GM13977 (cell line): ENCODE results near the gene UGT1A3.
"Not testable (repeated sequence)": the region's sequence is repeated elsewhere in the genome, so short reads cannot be mapped to it uniquely, and the experiment has no call there.

Experiments
- DNase-seq: peaks from one replicate; pipeline ENCODE4 v3.0.0; 2012; ENCODE audit warnings: low spot score
- in situ Hi-C: fragments of 300-500 bp; cut with MboI; formaldehyde crosslinking; loops from one replicate; pipeline ENCODE4 v1.12.0; 2022; ENCODE audit warnings: low sequenced_read_pairs, low pct_unique_long_range_greater_than_20kb, mixed read lengths, inconsistent platforms; ENCODE audit not compliant: unreplicated experiment
- TF ChIP-seq, protein P1 (sequence below): IDR thresholded peaks from 2 replicates; pipeline ENCODE4 v1.5.1; 2012; ENCODE audit warnings: mild to moderate bottlenecking, control low read depth; ENCODE audit not compliant: insufficient read depth; ENCODE audit errors: extremely low read depth, missing control alignments

Gene UGT1A3

DNA sequence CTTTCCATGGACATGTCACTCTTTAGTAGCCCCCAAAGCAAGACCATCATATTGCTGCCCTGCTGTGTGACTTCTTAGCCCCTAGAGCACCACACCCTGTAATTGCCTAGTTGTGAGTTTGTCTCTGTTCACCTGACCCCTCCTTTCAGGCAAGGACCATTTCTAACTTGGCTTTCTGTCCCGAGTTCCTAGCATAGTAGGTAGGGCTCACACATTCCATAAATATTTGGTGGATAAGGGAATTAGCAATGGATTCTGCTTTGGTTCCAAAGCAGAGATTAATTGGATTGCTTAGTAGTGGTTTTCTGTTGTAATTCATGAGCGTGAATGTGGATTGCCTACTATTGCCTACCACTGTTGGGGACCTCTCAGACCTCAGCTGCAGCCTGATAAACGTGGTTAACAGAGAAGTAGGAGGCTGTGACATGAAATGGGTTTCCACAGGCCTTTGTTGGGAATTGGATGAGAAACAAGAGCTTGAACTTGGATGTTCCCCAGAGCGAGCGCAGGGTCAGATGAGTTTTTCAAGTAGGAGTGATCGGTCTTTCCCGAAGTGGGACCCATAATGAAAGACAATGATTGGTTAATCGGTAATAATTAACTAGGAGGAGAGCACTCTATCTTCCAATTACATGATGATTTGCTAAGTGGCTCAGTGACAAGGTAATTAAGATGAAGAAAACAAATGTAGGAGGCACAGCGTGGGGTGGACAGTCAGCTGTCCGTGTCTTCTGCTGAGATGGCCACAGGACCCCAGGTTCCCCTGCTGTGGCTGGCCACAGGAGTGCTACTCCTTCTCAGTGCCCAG is 17.8 kb downstream of the UGT1A3 start:
- TF ChIP-seq, protein P1, sequence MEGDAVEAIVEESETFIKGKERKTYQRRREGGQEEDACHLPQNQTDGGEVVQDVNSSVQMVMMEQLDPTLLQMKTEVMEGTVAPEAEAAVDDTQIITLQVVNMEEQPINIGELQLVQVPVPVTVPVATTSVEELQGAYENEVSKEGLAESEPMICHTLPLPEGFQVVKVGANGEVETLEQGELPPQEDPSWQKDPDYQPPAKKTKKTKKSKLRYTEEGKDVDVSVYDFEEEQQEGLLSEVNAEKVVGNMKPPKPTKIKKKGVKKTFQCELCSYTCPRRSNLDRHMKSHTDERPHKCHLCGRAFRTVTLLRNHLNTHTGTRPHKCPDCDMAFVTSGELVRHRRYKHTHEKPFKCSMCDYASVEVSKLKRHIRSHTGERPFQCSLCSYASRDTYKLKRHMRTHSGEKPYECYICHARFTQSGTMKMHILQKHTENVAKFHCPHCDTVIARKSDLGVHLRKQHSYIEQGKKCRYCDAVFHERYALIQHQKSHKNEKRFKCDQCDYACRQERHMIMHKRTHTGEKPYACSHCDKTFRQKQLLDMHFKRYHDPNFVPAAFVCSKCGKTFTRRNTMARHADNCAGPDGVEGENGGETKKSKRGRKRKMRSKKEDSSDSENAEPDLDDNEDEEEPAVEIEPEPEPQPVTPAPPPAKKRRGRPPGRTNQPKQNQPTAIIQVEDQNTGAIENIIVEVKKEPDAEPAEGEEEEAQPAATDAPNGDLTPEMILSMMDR, result no peak
- DNase-seq, result no peak
- in situ Hi-C loops, result no loop called here

DNA sequence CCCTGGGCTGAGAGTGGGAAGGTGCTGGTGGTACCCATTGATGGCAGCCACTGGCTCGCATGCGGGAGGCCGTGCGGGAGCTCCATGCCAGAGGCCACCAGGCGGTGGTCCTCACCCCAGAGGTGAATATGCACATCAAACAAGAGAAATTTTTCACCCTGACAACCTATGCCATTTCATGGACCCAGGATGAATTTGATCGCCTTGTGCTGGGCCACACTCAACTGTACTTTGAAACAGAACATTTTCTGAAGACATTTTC is 18.4 kb downstream of the UGT1A3 start:
- in situ Hi-C loops, result no loop called here
- DNase-seq, result no peak
- TF ChIP-seq, protein P1, result no peak

- in situ Hi-C loops, result not testable (repeated sequence)
These were observed 21.8 kb downstream of the UGT1A3 start for GRCh38 chr2:233750689-233751088.

DNA sequence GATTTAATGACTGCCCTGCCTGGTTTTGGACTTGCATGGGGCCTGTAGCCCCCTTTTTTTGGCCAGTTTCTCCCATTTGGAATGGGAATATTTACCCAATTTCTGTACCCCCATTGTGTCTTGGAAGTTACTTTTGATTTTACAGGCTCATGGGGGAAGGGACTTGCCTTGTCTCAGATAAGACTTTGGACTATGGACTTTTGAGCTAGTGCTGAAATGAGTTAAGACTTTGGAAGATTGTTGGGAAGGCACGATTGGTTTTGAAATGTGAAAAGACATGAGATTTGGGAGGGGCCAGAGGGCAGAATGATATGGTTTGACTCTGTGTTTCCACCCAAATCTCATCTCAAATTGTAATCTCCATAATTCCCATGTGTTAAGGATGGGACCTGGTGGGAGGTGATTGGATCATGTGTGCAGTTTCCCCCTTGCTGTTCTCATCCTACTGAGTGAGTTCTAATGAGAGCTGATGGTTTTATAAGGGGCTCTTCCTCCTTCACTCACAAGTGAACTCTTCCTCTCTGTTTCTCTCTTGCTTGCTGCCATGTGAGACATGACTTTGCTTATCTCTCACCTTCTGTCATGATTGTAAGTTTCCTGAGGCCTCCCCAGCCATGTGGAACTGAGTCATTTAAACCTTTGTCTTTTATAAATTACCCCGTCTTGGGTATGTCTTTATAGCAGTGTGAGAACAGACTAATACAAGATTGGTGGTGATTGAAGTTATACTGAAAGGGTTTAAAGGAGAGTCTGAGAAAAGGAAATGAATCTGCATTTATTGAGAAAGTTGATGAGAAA is 22.6 kb downstream of the UGT1A3 start:
- in situ Hi-C loops, DNase-seq: not testable (repeated sequence)

More at GRCh38 chr2:233750689-233751088, 21.8 kb downstream of the UGT1A3 start:
- not testable (repeated sequence) for DNase-seq

DNA sequence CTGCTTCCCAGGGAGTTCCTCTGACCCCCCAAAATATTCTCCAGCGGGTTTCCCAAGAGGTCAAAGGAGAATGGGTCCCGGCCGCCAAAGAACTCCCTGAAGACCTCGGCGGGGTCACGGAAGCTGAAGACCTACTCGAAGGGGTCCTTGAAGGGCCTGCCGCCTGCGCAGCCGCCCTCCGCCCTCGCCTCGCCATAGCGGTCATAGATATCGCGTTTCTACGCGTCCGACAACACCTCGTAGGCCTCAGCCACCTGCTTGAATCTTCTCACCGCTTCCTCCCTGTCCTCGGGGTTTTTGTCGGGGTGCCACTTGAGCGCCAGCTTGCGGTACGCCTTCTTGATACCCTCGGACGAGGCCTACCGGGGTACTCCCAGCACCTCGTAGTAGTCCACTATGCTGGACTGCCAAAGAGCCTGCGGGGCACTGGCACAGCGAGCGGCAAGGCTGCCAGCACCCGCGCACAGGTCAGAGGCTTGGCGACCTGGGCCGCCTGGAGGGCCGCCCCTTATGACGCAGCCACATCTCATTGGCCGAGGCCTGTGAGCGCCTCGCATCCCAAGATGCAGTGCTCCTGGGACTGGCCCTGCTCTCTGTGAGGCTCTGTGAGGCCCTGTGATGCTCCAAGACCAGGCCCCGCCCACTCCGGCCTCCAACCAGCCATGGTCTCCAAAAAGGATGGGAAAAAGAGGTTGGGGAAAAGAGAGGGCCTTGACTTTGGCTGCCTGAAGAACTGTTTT is 26.2 kb downstream of the UGT1A3 start:
- TF ChIP-seq, protein P1, result no peak
- DNase-seq, result no peak

DNA sequence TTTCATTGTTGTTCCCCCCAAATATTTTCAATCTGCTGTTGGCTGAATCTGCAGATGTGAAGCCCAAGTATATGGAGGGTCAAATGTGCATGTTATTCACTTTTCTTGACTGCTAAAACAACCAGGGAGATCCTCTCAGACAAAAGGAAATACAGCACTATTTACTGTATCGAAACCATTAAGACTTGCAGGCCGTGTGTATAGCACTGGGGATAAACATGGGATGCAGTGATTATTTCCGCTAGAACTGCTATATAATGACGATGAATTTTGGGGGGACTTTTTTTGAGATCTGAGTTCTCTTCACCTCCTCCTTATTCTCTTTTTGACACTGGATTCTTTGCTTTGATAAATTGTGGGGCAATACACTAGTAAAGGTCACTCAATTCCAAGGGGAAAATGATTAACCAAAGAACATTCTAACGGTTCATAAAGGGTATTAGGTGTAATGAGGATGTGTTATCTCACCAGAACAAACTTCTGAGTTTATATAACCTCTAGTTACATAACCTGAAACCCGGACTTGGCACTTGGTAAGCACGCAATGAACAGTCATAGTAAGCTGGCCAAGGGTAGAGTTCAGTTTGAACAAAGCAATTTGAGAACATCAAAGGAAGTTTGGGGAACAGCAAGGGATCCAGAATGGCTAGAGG is 27.7 kb downstream of the UGT1A3 start:
- no peak for DNase-seq
- TF ChIP-seq, protein P1, result no peak
- in situ Hi-C loops, result no loop called here

More for the DNA sequence above, 26.2 kb downstream of the UGT1A3 start:
- in situ Hi-C loops, result no loop called here

- in situ Hi-C loops, result no loop called here
- DNase-seq, result no peak
- TF ChIP-seq, protein P1, result no peak
These were observed 29.3 kb downstream of the UGT1A3 start for GRCh38 chr2:233758141-233758540.
